HG02840 (cell line): ENCODE data around the gene TBCCD1.
A peak's percentile ranks its signal among the peaks of the same experiment; 100 is the strongest.

Experiments used
- ATAC-seq: cut with Tn5 transposase; IDR thresholded peaks from one replicate; pipeline ENCODE4 v1.9.1; 2021; ENCODE audit warnings: mild to moderate bottlenecking, moderate library complexity, moderate number of reproducible peaks; ENCODE audit not compliant: unreplicated experiment, low FRiP score

Gene TBCCD1

GRCh38 chr3:186567072-186567921 lies at the start of gene TBCCD1:
Gene TBCCD1 (minus strand): TSS chr3:186567339. CDS start chr3:186564329, 3,010 bp downstream.
- peak; percentile 46 for ATAC-seq

- no peak for ATAC-seq
Measured at GRCh38 chr3:186616299-186616617, 49.1 kb upstream of the TBCCD1 start.

- ATAC-seq, result no peak
Measured at GRCh38 chr3:186614597-186615483, 47.7 kb upstream of the TBCCD1 start.

- no peak for ATAC-seq
Measured at GRCh38 chr3:186614266-186614596, 47.1 kb upstream of the TBCCD1 start.

GRCh38 chr3:186613637-186614265 lies 46.6 kb upstream of the TBCCD1 start:
- no peak for ATAC-seq

GRCh38 chr3:186612721-186613636 lies 45.8 kb upstream of the TBCCD1 start, which contains the start of gene AHSG:
Gene AHSG (plus strand): TSS chr3:186613060. CDS start chr3:186613142, 82 bp downstream.
- no peak for ATAC-seq

- no peak for ATAC-seq
Measured at GRCh38 chr3:186612065-186612464, 44.9 kb upstream of the TBCCD1 start.

- ATAC-seq, result no peak
Measured at GRCh38 chr3:186609247-186609868, 42.2 kb upstream of the TBCCD1 start.

GRCh38 chr3:186608624-186609215 lies 41.6 kb upstream of the TBCCD1 start:
- no peak for ATAC-seq

GRCh38 chr3:186605561-186606545 lies 38.7 kb upstream of the TBCCD1 start:
- ATAC-seq, result no peak

- ATAC-seq, result no peak
Measured at GRCh38 chr3:186605078-186605477, 37.9 kb upstream of the TBCCD1 start.

- no peak for ATAC-seq
Measured at GRCh38 chr3:186603159-186603558, 36.0 kb upstream of the TBCCD1 start.

- ATAC-seq, result no peak
Measured at GRCh38 chr3:186600896-186601295, 33.8 kb upstream of the TBCCD1 start.

- no peak for ATAC-seq
Measured at GRCh38 chr3:186599785-186600166, 32.6 kb upstream of the TBCCD1 start.

GRCh38 chr3:186599142-186599784 lies 32.1 kb upstream of the TBCCD1 start:
- no peak for ATAC-seq

GRCh38 chr3:186598794-186599141 lies 31.6 kb upstream of the TBCCD1 start:
- ATAC-seq, result no peak

GRCh38 chr3:186598108-186598784 lies 31.1 kb upstream of the TBCCD1 start:
- ATAC-seq, result no peak
